K562 (cell line): Measurements from ENCODE around the gene SH2D3A. TPM values are rescaled to one million over a fixed set of nuclear protein-coding genes. Genes with fewer than 3 reads are reported as not detected.

Experiments
- ATAC-seq: fragments of 200-7000 bp; cut with Tn5 transposase; 3 replicates; pipeline ENCODE4 v1.9.1; 2020; ENCODE audit warnings: moderate library complexity
- BruUV-seq: library from RNA; stranded (reverse); fragments of 400-500 nt; replicated peaks from 2 replicates; lab custom pipeline; 2021; lab: Mats Ljungman, UMichigan
- CTCF ChIA-PET: fragments of 300-600 bp; formaldehyde crosslinking; extraction: SDS; loops from one replicate; lab custom pipeline; 2021; ENCODE audit warnings: low intra/inter-chr PET ratio; lab: Yijun Ruan, JAX
- POLR2A ChIA-PET: fragments of 300-600, 350-650 bp; sonication (Branson Sonifier 250); formaldehyde crosslinking; extraction: SDS; loops from one replicate; lab custom pipeline; 2021; ENCODE audit warnings: antibody characterized with exemption, inconsistent platforms; lab: Yijun Ruan, JAX
- DNase-seq, 4 experiments: peaks; one replicate each; pipeline versions ENCODE4 v3.0.0 to v3.0.0-alpha.2; 2011 to 2018; ENCODE audit warnings: low spot score in 3 of 4, mixed read lengths in 3 of 4; ENCODE audit errors: extremely low read depth in 1 of 4
- FAIRE-seq: peaks from 2 replicates; lab custom pipeline; 2011; peaks lifted over from hg19 to GRCh38; lab: Jason Lieb, UNC
- H2AFZ ChIP-seq: 2 replicates; pipeline ENCODE4 v1.6.0; 2011; ENCODE audit warnings: low read depth, low read length, control low read depth, inconsistent platforms
- H3K27ac ChIP-seq: fragments of 200-600 bp; 3 replicates; pipeline ENCODE4 v1.8.0; 2011; ENCODE audit warnings: low read depth, mild to moderate bottlenecking, control low read depth, inconsistent platforms, low read length, moderate library complexity, mixed read lengths; ENCODE audit errors: extremely low read depth
- H3K27me3 ChIP-seq, 2 experiments: fragments of 300-600 bp in 1 of 2; 2 replicates in 1 of 2; 3 replicates in 1 of 2; pipeline versions ENCODE4 v1.6.0 to v1.8.0; 2011; ENCODE audit warnings: inconsistent platforms in 2 of 2, low read length in 2 of 2, mild to moderate bottlenecking in 1 of 2, mixed read lengths in 1 of 2, moderate library complexity in 1 of 2; ENCODE audit not compliant: control insufficient read depth in 2 of 2, insufficient read depth in 2 of 2
- H3K36me3 ChIP-seq: fragments of 300-600 bp; 3 replicates; pipeline ENCODE4 v1.8.0; 2011; ENCODE audit warnings: mild to moderate bottlenecking, low read length, inconsistent platforms; ENCODE audit not compliant: control insufficient read depth, insufficient read depth
- H3K4me1 ChIP-seq, 2 experiments: fragments of 200-600 bp in 1 of 2; replicated peaks in 1 of 2; 2 replicates in 1 of 2; 3 replicates in 1 of 2; pipeline versions ENCODE4 v1.5.1 to v1.8.0; 2011; ENCODE audit warnings: inconsistent platforms in 2 of 2, low read length in 2 of 2, mild to moderate bottlenecking in 1 of 2, mixed read lengths in 1 of 2, moderate library complexity in 1 of 2; ENCODE audit not compliant: control insufficient read depth in 2 of 2, insufficient read depth in 2 of 2
- H3K4me2 ChIP-seq: 2 replicates; pipeline ENCODE4 v1.6.1; 2011; ENCODE audit warnings: low read length, control low read depth, inconsistent platforms, mixed read lengths; ENCODE audit not compliant: insufficient read depth
- H3K4me3 ChIP-seq: fragments of 200-600 bp; sonication (generic), shearing (Covaris generic); 2 replicates; pipeline ENCODE4 v1.5.1; 2016; ENCODE audit warnings: control low read depth, inconsistent platforms
- H3K79me2 ChIP-seq: fragments of 200-600 bp; 3 replicates; pipeline ENCODE4 v1.8.0; 2011; ENCODE audit warnings: low read length, inconsistent platforms; ENCODE audit not compliant: control insufficient read depth, insufficient read depth
- H3K9ac ChIP-seq, 2 experiments: 2 replicates each; pipeline versions ENCODE4 v1.6.0 to v1.6.1; 2011; ENCODE audit warnings: low read depth in 2 of 2, low read length in 2 of 2, control low read depth in 1 of 2, inconsistent platforms in 1 of 2, mild to moderate bottlenecking in 1 of 2, mixed read lengths in 1 of 2; ENCODE audit not compliant: insufficient read depth in 1 of 2
- H3K9me1 ChIP-seq: one replicate; pipeline ENCODE4 v1.6.0; 2011; ENCODE audit warnings: inconsistent platforms, mild to moderate bottlenecking, low read length, moderate library complexity; ENCODE audit not compliant: control insufficient read depth, insufficient read depth
- H3K9me3 ChIP-seq: replicated peaks from 2 replicates; pipeline ENCODE4 v1.5.1; 2011; ENCODE audit warnings: low read depth, low read length, inconsistent platforms; ENCODE audit not compliant: control insufficient read depth, insufficient read depth
- H4K20me1 ChIP-seq: replicated peaks from 2 replicates; pipeline ENCODE4 v1.6.1; 2011; ENCODE audit warnings: low read length, inconsistent platforms, mixed read lengths; ENCODE audit not compliant: control insufficient read depth, insufficient read depth
- CXXC5 ChIP-seq: fragments of 250-450 bp; sonication (Bioruptor Pico); IDR thresholded peaks from 2 replicates; pipeline ENCODE4 v1.8.0; 2022; ENCODE audit warnings: inconsistent platforms, mild to moderate bottlenecking, moderate library complexity
- E2F3 ChIP-seq: fragments of 250-450 bp; sonication (Bioruptor Pico); IDR thresholded peaks from 2 replicates; pipeline ENCODE4 v1.4.0; 2020; ENCODE audit warnings: mild to moderate bottlenecking
- ELK3 ChIP-seq: fragments of 450-650 bp; formaldehyde crosslinking; IDR thresholded peaks from 2 replicates; pipeline ENCODE4 v1.4.0; 2020; ENCODE audit warnings: mild to moderate bottlenecking
- FOSL1 ChIP-seq: fragments of 200-800 bp; sonication (Bioruptor generic); conservative IDR thresholded peaks from 2 replicates; pipeline ENCODE4 v1.6.1; 2016; ENCODE audit warnings: missing genetic modification characterization, missing compliant biosample characterization
- HLTF ChIP-seq: fragments of 450-650 bp; IDR thresholded peaks from 2 replicates; pipeline ENCODE4 v1.6.1; 2016
- JUND ChIP-seq, 2 experiments: IDR thresholded peaks; 2 replicates in 1 of 2; 3 replicates in 1 of 2; pipeline ENCODE4 v1.6.1; 2011; ENCODE audit warnings: borderline replicate concordance in 2 of 2, low read depth in 2 of 2, low read length in 2 of 2, improper control_type of control experiment in 1 of 2, missing biosample characterization in 1 of 2, missing genetic modification characterization in 1 of 2, missing genetic modification reagents in 1 of 2
- MAFK ChIP-seq: IDR thresholded peaks from 2 replicates; pipeline ENCODE4 v1.6.1; 2011; ENCODE audit warnings: low read length, improper control_type of control experiment
- MAZ ChIP-seq, 2 experiments: fragments of 450-650 bp in 1 of 2; sonication (generic) in 1 of 2; formaldehyde crosslinking; IDR thresholded peaks in 1 of 2; conservative IDR thresholded peaks in 1 of 2; 2 replicates each; pipeline versions ENCODE4 v1.4.0 to v1.5.0; 2020; ENCODE audit warnings: mild to moderate bottlenecking in 1 of 2, missing genetic modification reagents in 1 of 2
- MBD2 ChIP-seq: sonication (generic); IDR thresholded peaks from 2 replicates; pipeline ENCODE4 v1.6.1; 2016; ENCODE audit warnings: low read depth, borderline replicate concordance
- PCBP2 ChIP-seq: fragments of 200-400 bp; formaldehyde crosslinking; IDR thresholded peaks from 2 replicates; pipeline ENCODE4 v1.6.1; 2018; ENCODE audit warnings: low read length, low read depth, mild to moderate bottlenecking, moderate library complexity; ENCODE audit not compliant: poor library complexity, severe bottlenecking
- PML ChIP-seq: IDR thresholded peaks from 2 replicates; pipeline ENCODE4 v1.6.1; 2012; ENCODE audit warnings: low read length, inconsistent platforms
- POLR2G ChIP-seq: fragments of 200-400 bp; formaldehyde crosslinking; IDR thresholded peaks from 2 replicates; pipeline ENCODE4 v1.6.1; 2017; ENCODE audit warnings: low read depth, mild to moderate bottlenecking, antibody characterized with exemption, low read length, moderate library complexity
- RBFOX2 ChIP-seq: fragments of 200-400 bp; formaldehyde crosslinking; IDR thresholded peaks from 2 replicates; pipeline ENCODE4 v1.6.1; 2017; ENCODE audit warnings: low read depth, mild to moderate bottlenecking, low read length, moderate library complexity
- RBM25 ChIP-seq: fragments of 200-400 bp; formaldehyde crosslinking; IDR thresholded peaks from 2 replicates; pipeline ENCODE4 v1.6.1; 2018; ENCODE audit warnings: low read length, low read depth, moderate library complexity; ENCODE audit not compliant: severe bottlenecking
- XRCC4 ChIP-seq: IDR thresholded peaks from one replicate; pipeline ENCODE4 v1.6.1; 2011; ENCODE audit not compliant: insufficient read depth, insufficient read length; ENCODE audit errors: extremely low read depth
- ZNF280B ChIP-seq: fragments of 250-450 bp; sonication (Bioruptor Pico); IDR thresholded peaks from 2 replicates; pipeline ENCODE4 v1.5.1; 2021; ENCODE audit warnings: mild to moderate bottlenecking
- WGBS: fragments of 100-300 bp; shearing (Covaris generic); methylation state at CpG from one replicate; pipeline ENCODE4 v1.1.6; 2016; ENCODE audit warnings: low coverage, mixed read lengths; ENCODE audit not compliant: insufficient coverage; ENCODE audit errors: missing lambda C conversion rate; 5-methylcytosine and 5-hydroxymethylcytosine counted together
- in situ Hi-C: fragments of 300-500 bp; cut with MboI; formaldehyde crosslinking; loops from 4 replicates; pipeline ENCODE4 v1.15.0; 2018; ENCODE audit warnings: inconsistent platforms, mixed read lengths
- intact Hi-C: fragments of 100-400 bp; cut with micrococcal nuclease; formaldehyde crosslinking; loops from 2 replicates; pipeline ENCODE4 v1.14.2; 2022
- polyA plus RNA-seq, 8 experiments: library from polyadenylated mRNA; depleted of rRNA in 4 of 8; stranded (reverse) in 5 of 8; unstranded in 3 of 8; fragments of >200 nt; fragmentation: Nextera tagmentation in 2 of 8; fragmentation: Illumina TruSeq in 1 of 8; extraction: Ambion mirVana in 2 of 8; extraction: Trizol in 1 of 8; gene quantifications; 2 replicates each; pipeline versions ENCODE4 v1.2.1 to v1.2.3, GENCODE V29; 2011 to 2014; ENCODE audit warnings: inconsistent platforms in 1 of 8, missing spikeins in 1 of 8
- total RNA-seq, 7 experiments: library from RNA; depleted of rRNA in 6 of 7; stranded (reverse); fragments of >200 nt in 6 of 7; fragmentation: Illumina TruSeq in 2 of 7; extraction: Trizol in 2 of 7; gene quantifications; 2 replicates each; pipeline versions ENCODE4 v1.2.1 to v1.2.3, GENCODE V29; 2011 to 2021; ENCODE audit warnings: low replicate concordance in 1 of 7
- TF ChIP-seq, protein P1 (sequence below): sonication (generic); formaldehyde crosslinking; IDR thresholded peaks from 2 replicates; pipeline ENCODE4 v1.8.1; 2023; ENCODE audit warnings: mild to moderate bottlenecking, missing genetic modification reagents

The SH2D3A gene
- total and polyA plus RNA-seq, 9 of the 15 experiments (the other 6 are each of a cell fraction or from before 2014, with no cell fraction given): 0.75 to 26.3 (median 8.9) TPM

DNA sequence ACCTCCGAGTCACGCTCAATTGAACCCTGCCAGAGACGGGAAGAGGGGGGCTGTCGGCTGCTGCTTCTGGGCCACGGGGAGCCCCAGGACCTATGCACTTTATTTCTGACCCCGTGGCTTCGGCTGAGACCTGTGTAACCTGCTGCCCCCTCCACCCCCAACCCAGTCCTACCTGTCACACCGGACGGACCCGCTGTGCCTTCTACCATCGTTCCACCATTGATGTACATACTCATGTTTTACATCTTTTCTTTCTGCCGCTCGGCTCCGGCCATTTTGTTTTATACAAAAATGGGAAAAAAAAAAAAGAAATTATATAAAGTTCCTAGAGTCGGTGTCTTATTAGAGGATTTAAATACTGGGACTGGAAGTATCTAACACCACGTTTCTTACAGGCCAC, 16.0 kb downstream of the SH2D3A start (continued):
- TF ChIP-seq FOSL1 (no peak), MAZ (CRISPR knock-in tag; conservative IDR thresholded peaks at IDR 0.05 in 1 of 2, IDR thresholded peaks at IDR 0.05 in 1 of 2) (no peak), MBD2 (no peak)

DNA sequence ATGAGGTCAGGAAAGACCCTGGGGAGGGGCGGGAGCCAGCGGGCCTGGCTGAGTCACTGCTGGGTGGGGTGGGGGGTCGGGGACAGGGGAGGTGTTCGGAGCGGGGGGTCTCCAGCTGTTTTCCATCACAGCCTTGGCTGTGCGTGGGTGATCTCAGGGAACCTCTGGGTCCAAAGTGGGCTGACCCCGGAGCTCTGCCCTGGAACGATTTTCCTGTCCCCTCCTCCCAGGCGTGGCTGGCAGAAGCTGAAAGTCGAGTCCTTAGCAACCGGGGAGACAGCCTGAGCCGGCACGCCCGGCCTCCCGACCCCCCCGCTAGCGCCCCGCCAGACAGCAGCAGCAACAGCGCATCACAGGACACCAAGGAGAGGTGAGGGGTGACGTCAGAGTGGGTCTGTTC, 17.2 kb downstream of the SH2D3A start:
- FAIRE-seq (no peak), ATAC-seq (no peak), DNase-seq (no peak)
- no TSS peak for BruUV-seq
- Histone ChIP-seq H3K27me3 (no peaks in the 10 kb centered on the region), H3K36me3 (peaks cover 83% of the 10 kb centered on the region; the same call in 2 of the 3 replicates), H3K9me1 (no peaks in the 10 kb centered on the region), H3K9me3 (no peaks in the 10 kb centered on the region), H3K79me2 (no peaks in the 10 kb centered on the region), H3K4me2 (no peak overlapping the region), H3K27ac (no peak overlapping the region), H3K9ac (no peak overlapping the region), H2AFZ (no peak overlapping the region), H3K4me3 (no peak overlapping the region), H3K4me1 (peaks cover 0 to 37% of the 10 kb centered on the region in 2 experiments; a peak in 3 of 5 replicates), H4K20me1 (no peaks in the 10 kb centered on the region; the same call in 1 of the 2 replicates)
- in situ Hi-C loops: no loop called here
- WGBS: 86% methylated on average over 14 of the region's 20 CpGs
- intact Hi-C loops: no loop called here
- ChIA-PET CTCF (no interaction called here), POLR2A (interaction anchor here (0.5 to 1.2 kb wide), 5 partner anchors 9 to 233 kb away, joined by 3 to 6 read pairs (median 4); partner anchors contain the start of gene GPR108)
- TF ChIP-seq CXXC5 (no peak), ELK3 (CRISPR knock-in tag) (no peak), RBFOX2 (0 out of 2 replicates have a peak, but pooled peaks have one; percentile 29), PML (no peak), HLTF (no peak), POLR2G (0 out of 2 replicates have a peak, but pooled peaks have one; percentile 25), ZNF280B (CRISPR knock-in tag) (no peak), XRCC4 (no peak), MAFK (no peak), PCBP2 (no peak), JUND (IDR thresholded peaks at IDR 0.05; ENCODE audit: borderline replicate concordance, low read depth, low read length) (no peak), JUND (tag; IDR thresholded peaks at IDR 0.05; ENCODE audit: borderline replicate concordance, low read depth, low read length) (no peak), E2F3 (CRISPR knock-in tag) (no peak), RBM25 (no peak)
- TF ChIP-seq, protein P1, sequence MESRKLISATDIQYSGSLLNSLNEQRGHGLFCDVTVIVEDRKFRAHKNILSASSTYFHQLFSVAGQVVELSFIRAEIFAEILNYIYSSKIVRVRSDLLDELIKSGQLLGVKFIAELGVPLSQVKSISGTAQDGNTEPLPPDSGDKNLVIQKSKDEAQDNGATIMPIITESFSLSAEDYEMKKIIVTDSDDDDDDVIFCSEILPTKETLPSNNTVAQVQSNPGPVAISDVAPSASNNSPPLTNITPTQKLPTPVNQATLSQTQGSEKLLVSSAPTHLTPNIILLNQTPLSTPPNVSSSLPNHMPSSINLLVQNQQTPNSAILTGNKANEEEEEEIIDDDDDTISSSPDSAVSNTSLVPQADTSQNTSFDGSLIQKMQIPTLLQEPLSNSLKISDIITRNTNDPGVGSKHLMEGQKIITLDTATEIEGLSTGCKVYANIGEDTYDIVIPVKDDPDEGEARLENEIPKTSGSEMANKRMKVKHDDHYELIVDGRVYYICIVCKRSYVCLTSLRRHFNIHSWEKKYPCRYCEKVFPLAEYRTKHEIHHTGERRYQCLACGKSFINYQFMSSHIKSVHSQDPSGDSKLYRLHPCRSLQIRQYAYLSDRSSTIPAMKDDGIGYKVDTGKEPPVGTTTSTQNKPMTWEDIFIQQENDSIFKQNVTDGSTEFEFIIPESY (CRISPR knock-in tag): peak; percentile 82
